DND-41 (cell line): ENCODE data around the gene XNDC1N.

Experiments used
- EZH2 ChIP-seq: IDR thresholded peaks from 3 replicates; pipeline ENCODE4 v1.6.1; 2012; ENCODE audit warnings: borderline replicate concordance, low read depth, mild to moderate bottlenecking, moderate library complexity, low read length, inconsistent platforms; ENCODE audit not compliant: severe bottlenecking
- TF ChIP-seq, protein P1 (sequence below): IDR thresholded peaks from 2 replicates; pipeline ENCODE4 v1.5.1; 2012; ENCODE audit warnings: borderline replicate concordance, low read length, moderate library complexity, mild to moderate bottlenecking; ENCODE audit not compliant: poor library complexity, severe bottlenecking; ENCODE audit errors: extremely low read depth

DNA sequence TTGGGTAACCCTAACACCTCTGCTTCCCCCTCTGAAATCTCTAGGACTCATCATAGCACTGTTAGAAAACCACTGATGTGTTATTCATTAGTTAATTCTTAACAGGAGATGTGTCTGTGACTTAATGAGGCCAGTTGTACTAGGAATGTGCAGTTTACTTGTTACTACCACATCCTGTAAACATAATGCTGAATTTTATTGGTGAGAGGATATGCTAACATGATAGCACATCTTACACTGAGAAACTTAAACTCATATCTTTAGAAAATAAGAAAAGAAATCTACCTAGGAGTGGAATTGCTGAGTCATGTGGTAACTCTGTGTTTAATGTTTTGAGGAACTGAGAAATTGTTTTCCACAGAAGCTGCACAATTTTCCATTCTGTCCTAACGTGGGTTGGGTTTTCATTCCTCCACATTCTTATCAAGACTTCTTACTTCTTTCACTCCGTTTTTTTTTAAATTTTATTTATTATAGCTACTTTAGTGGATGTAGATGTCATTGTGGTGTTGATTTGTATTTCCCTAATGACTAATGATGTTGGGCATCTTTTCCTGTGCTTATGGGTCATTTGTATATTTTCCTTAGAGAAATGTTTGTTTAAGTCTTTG, 34.1 kb upstream of the XNDC1N start:
- no peak for TF ChIP-seq EZH2
- TF ChIP-seq, protein P1, sequence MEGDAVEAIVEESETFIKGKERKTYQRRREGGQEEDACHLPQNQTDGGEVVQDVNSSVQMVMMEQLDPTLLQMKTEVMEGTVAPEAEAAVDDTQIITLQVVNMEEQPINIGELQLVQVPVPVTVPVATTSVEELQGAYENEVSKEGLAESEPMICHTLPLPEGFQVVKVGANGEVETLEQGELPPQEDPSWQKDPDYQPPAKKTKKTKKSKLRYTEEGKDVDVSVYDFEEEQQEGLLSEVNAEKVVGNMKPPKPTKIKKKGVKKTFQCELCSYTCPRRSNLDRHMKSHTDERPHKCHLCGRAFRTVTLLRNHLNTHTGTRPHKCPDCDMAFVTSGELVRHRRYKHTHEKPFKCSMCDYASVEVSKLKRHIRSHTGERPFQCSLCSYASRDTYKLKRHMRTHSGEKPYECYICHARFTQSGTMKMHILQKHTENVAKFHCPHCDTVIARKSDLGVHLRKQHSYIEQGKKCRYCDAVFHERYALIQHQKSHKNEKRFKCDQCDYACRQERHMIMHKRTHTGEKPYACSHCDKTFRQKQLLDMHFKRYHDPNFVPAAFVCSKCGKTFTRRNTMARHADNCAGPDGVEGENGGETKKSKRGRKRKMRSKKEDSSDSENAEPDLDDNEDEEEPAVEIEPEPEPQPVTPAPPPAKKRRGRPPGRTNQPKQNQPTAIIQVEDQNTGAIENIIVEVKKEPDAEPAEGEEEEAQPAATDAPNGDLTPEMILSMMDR, result no peak
